Measurements from ENCODE around the gene RAD51AP2.
"Not testable (repeated sequence)": the region's sequence is repeated elsewhere in the genome, so short reads cannot be mapped to it uniquely, and the experiment has no call there.

Gene RAD51AP2

DNA sequence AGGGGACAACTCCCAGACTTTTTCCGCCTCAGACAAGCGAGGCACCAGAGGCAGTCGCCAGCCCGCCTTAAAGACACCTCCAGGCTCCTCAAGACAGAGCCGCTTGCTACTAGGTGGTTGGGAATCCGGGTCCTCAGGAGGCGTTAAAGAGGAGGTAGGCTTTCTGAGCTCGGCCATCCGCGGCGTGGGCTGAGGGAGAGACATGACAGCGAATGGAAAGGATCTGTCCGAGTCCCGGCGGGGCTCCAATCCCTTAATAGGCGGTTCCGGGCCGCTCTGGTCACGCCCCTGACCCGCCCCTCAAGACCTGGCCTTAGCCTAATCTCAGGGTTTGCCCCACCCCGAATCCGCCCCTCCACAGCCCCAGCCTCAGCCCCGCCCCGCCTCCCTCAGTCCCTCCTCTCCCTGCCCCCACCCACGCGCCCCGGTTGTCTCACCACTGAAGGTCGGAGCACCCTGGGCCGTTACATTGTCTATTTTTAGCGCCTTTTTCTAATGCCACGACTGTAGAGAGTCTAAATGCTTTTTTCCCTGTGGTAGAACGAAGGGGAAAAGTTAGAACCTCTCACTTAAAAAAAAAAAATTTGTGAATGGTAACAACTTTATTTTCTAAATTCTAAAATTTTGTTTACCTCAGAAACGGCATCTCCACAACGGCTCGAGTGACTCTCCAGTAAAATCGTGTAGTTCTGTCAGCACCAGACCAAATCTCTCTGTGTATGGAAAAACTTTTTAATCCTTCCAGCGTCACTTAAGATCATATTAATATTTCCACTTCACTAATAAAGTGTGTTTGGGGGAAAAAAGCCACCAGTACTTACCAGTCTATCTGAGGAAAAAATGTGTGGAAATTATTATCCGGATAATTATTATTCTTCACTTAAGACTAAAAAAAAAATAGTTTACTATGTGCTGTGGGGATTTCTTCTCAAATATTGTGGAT is at the start of gene RAD51AP2:
RAD51AP2 (minus strand) TSS at position 229 of the 943 bp plus-strand sequence; CDS start at position 204, 25 bp downstream.
- peak; percentile 95 for DNase-seq

DNA sequence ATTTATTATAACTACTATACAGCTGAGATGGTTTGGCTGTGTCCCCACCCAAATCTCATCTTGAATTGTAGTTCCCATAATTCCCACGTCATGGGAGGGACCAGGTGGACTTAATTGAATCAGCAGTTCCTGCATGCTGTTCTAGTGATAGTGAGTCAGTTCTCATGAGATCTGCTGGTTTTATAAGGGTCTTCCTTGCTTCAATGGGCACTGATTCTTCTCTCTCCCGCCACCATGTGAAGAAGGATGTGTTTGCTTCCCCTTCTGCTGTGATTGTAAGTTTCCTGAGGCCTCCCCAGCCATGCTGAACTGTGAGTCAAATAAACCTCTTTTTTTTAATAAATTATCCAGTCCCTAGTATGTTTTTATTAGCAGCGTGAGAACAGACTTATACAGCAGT is 47.5 kb upstream of the RAD51AP2 start:
- not testable (repeated sequence) for DNase-seq

DNA sequence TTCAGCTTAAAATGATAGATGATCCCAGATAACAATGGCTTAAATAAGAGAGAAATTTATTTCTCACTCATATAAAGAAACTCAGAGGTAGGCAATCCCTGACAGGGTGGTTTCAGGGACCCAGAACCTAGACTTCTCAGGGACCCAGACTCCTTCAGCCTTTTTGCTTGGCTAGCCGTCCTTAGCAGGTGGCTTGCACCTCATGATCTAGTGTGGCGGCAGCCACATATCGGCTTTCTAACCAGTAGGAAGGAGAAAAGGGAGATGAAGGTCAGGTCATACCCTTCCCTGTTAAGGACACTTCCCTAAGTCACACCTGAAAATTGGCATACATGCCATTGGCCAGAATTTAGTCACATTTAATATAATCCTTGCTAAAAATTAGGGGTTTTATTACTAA is 40.6 kb upstream of the RAD51AP2 start:
- DNase-seq: no peak

DNA sequence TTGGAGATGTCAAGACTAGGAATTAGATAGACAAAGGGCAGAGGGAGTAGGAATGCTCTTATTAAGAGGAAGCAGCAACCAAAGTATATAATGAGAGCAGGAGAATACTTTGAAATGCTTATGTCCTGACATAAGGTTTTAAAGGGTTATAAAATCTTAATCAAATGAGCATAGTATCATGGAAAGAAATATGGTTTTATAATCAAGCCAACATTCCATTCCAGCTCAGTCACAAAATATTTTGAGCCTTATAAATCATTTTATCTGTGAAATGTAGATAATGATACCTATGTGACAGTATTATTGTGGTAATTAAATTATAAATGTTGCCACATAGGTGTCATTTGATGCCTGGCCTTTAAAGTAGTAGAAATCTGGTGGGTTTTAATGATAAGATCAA is 39.8 kb upstream of the RAD51AP2 start:
- DNase-seq: no peak

DNA sequence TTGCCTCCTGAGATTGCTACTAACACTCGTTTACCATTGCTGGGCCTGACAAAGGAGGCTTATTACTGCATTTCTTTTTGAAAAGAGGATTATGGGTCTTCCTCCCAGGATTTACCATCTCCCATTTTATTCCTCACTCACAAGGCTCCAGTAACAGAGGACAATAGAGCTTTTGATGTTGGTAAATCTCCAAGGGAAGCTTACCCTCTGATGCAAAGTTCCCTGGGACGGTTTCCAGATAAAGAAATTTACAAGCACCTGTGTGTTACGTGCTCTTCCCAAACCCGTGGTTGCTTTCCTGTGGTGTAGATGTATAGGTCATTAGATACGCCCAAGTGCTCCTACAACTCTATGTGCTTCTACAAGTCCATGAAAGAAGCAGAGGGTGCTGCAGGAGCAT is 39.4 kb upstream of the RAD51AP2 start:
- no peak for DNase-seq

DNA sequence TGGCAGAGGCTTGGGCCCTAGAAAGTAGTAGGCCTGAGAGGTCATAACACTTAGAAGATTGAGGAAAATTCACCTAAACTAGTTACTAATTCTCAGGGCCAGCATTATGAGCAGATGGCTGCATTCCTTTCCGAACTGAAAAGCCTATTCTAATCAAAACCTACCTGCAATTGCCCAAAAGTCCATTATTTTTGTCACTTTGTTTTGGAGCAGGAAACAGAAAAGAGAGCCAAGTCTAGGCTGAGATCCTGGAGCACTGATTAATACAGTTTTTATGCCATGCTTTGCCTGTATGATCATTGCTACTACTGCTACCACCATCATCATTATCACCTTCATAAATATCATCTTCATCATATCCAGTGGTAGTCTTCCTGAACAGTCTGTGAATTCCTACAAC is 36.9 kb upstream of the RAD51AP2 start:
- DNase-seq: no peak

DNA sequence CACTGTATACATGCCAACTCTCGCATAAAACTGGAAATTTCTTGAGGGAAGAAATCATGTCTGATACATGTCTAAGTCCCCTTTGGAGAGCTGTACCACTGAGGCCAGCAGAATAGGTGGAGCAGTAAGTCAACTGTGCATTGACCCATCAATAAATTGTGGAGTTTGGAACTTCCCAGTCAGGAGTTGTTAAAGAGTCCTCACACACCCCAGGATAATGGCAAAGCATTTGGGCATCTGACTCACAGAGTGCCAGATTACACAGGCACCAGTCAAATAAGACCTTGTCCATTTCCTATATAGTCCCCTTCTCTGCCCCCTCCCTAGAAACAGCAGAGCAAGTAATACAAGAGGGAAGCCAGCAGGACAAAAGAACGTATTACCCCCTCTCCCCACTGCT is 32.7 kb upstream of the RAD51AP2 start:
- no peak for DNase-seq

DNA sequence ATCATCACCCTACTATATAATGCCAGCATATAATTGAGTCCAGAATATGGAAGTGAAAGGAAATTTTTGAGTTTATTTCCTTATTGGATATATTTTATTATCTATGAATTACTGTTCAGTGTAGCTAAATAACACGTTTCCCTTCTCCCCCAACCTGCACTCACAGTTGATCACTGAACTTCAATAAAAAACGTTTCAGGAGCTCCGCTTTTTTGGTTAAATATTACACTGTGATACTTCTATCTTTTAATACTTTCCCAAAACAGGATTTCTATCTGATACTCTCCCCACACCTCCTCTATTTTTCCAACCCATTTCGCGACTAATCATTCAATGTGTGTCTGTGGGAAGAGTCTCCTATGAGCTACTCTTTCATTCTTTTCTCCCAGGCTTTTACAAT is 29.5 kb upstream of the RAD51AP2 start:
- no peak for DNase-seq

DNA sequence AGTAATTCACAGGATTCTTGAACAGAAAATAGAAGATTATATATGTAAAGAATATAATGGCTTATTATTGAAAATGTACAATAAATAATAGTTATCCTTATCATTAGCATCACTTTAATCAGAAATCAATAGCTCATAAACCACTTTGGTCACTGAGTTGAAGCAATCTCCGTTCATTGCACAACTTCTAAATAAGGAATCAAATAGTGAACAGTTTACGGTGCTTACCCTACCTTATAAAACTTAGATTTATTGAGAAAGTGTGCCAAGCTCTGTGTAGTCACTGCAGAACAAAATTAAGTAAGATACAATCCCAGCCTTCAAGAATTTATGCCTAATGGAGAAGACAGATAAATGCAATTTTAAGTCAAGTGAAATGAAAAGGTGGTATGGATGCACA is 29.0 kb upstream of the RAD51AP2 start:
- no peak for DNase-seq

DNA sequence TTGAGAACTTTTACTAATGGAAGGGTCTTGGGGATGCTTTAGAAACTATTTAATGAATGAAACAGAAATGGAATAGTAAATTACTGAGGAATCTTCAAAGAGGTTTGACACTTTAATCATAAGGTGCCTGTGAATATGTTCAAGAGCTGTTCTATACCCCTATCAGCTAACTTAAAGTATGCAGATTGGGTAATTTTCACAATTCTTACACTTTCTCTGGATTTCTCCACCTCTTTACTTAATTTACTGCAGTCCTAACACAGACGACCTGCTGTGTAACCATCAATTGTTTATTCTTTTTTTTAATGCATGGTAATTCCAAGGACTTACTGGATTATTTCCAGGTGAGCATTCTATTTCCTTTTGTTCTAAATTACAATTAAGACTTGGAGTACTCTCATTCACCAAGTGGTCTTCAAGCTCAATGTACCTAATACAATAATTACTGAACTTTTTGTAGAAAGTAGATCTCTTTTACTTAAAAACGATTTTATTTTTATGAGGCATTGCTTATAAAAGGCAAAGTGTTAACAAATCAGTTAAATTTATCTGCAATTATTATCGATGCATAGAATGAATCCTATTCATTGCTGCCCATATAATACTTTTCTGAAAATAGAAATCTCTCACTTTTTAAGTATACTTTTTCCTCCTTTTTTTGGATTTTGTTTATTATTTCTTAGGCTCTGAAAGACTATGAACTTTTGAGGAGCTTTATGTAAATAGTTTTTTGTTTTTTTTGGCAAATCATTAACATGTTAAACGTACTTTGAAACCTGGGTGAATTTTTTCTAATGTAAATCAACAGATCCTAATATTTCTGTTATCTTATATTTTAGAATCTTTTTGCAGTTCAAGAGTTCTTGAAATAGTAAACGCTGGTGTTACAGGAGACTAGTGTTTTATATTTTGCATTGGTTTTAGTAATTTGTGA is 27.7 kb upstream of the RAD51AP2 start:
- DNase-seq: no peak

DNA sequence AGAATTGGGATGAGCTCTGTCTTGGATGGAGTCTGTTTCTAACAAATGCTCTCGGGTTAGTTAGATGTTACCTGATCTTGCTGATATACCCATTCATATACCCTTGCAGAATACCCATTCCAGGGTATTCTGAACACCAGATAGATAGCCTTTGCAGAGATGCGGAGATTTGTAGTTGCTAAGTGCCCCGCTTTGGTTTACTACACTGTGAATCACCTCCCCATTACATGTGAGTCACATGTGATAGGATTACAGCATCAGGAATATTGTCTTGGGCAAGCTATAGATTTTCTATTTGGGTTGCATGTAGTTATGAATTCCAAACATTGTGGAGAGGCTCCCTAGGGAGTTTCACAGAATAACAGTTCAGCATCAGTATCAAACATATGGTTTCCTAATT is 26.0 kb upstream of the RAD51AP2 start:
- DNase-seq: peak; percentile 27

DNA sequence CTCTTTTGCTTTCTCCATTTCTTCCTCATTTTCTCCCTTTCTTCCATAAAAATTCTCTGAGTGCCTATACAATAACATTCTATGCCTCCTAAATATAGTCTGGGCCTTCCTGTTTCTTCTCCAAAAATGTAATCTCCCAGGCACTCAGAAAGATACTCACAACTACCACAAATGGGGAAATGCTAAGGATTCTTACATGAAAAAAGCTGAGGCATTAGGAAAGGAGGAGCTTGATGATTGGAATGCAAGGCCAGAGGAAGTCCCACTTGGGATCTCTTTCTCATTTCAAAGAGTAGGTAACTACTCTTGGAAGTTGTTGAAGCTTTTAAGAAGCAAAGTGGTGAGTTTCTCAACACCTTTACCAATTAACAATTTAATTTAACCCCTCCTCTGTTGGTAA is 25.6 kb upstream of the RAD51AP2 start:
- DNase-seq: no peak

DNA sequence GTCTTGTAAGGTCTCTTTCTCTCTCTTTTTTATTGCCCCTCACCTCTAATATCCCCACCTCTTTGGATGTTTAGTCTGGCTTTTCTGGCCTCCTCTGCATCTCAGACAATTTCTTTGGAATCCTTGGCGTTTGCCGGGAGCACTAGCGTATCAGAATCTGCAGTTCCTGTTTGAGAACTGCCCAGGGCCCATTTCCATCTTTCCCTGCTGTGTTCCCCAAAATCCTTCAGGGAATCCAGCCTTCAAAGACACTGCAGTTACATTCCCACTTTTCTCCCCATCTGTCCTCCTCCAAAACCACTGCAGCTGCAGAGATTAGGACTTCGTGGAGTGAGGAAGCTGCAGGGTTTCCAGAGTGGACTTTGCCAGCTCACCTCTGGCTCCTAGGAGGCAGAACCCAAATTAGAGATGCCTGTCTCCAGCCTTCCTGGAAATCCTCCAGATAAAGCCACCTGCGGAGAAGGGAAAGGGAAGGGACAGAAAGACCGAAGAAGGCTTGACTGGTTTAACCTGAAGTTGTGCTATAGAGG is 25.0 kb upstream of the RAD51AP2 start:
- no peak for DNase-seq

DNA sequence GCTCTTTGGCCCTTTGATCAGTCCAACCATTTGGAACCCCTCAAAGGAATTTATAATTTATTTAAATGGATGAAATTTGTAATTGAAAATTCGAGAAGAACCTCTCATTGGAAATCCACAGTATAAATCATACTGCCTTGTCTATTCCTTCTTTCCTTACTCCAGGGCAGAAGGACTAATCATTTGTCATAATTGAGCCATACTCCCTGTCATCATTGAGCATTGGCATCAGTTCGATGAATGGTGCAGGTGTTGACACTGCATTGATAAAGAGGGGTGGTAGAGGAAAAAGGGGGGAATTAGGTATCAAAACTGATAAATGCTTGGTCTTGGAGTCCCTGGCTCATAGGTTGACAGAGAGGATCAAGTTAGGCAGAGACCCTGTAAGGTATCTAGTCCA is 24.2 kb upstream of the RAD51AP2 start:
- DNase-seq: no peak

DNA sequence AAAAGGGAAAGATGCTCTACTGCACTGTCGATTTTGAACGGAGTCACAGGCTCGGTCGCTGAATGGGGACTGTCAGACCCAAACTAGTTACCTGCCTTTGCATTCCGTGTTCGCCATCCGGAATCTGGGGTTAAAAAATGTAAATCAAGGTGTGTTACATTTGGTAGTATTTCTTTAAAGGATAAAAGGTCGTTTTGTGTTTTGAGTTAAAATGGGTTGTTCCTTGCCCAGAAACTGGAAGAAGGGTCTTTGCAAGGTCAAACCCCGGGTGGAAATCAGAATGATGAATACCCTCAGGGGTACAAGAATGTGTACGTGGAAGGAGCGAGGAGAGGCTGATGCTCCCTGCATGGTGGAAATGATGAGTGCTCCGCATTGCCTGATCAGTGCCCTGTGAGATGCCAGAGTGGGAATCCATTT is 23.3 kb upstream of the RAD51AP2 start:
- DNase-seq: peak; percentile 28

DNA sequence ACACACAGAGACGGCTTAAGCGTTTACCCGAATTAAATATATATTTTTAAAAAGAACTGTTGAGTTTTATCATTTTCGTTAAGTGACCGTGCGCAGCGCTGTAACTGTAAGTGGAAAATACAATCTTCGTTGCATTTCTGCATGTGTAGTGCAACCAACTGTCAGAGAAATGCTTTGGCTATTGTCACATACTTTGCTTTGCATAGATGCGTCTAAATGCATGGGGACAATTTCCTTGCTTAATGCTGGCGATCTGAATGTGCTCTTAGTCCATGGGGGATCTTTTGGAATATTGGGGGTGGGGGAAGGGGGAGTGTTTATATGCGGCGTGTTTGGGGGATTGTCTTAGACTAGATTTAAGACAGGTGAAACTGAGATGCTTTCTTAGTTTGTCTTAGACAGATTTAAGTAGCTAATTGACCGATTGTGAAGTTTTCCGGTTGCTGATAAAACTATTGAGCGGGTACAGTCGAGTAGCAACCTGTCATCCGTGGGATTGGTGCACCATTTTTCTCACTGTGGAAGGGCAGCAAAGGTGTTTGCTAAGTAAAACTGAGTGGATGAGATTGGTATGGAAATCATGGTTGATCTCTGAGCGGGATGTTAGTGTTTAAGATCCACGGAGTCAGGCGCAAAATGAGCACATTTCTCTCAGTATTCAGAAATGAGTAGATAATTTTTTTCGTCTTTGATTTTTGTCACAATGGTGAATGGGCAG is 22.7 kb upstream of the RAD51AP2 start:
- DNase-seq: no peak

DNA sequence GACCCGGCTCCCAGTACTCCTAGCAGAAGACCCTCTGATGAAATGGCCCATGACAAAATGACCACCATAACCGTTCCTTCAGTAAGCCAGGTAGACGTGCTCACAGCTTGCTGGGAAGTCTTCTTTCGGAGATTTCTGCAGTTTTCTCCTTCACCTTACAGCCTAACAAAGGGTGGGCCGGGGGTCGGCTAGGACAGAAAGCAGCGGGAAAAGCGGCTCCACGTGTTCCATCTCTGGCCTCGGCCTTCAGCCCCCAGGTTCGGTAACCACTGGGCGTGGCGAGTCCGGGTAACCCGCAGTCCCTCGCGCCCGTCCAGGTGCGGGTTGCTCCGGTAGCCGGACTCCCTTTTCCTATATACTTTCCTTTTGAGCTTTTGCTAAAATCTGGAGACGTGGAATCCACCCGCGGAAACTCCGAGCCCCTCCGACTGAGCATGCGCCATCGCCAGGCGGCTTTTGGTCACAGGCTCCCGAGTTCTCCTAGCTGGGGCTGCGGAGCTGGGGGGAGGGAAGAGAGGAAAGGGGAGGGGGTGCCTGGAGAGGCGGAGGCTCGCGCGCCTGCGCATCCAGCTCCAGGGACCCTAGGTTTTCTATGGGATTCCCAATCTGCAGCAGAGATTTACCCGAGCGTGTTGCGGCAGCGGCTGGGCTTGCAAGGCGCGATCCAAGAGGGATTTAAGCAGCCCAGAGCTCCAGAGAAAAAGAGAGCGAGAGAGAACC is 22.0 kb upstream of the RAD51AP2 start, which contains the start of gene VSNL1:
VSNL1 (plus strand) TSS at position 604 of the 720 bp plus-strand sequence. CDS start 51,379 bp downstream, outside the sequence.
- peak; percentile 98 for DNase-seq

DNA sequence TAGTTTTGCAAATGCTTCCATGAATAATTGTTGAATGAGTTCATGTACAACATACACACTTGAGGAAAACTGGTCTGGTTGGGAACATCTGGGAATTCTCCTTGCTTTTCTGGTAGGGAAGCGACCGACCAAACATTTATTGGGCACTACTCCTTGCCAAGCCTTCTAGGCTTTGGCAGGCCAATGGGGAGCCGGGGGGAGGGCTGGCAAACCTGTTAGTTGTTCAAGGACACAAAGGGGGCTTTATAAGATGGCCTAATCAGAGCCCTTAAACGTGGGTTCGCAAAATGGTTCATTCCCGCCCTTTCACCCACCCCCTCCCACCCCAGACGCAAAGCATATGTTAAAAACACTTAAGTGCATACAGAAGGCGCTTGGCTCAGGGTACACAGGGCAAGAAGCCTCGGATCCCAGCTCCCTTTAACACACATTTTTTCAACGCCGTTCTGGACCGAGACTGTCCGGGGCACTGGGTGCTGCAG is 21.4 kb upstream of the RAD51AP2 start:
- peak; percentile 74 for DNase-seq

DNA sequence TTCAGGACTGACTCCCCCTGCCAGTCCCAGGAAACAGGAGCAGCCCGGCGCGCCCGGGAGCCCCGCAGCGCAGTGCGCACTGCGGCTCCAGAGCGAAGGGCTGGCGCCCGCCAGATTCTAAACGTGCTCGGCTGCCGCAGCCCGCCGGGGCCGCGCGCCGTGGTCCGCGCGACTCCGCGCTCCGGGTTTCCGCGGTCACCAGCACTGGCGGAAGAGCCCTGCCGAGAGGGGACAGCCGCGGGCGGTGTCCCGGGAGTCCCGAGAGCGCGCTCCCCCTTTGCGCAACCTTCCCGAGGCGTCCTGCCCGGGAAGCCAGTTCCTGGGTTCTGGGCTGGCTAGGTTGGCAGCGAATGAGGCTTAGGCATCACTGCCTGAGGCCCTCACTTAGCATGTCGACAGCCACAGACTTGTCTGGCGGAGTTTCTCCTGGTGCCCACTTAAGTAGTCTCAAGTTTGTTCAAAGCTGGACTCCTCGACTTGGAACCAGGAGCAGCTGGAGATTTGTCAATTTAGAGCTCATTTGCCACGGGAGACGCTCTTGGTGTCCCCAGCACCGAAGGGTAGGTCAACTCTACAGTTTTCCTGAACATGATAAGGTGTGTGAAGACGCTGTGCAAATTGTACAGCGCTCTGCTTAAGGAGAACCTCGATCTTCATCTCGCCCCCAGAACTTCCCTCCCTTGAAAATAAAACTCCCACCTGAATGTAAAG is 20.8 kb upstream of the RAD51AP2 start:
- DNase-seq: peak; percentile 91

DNA sequence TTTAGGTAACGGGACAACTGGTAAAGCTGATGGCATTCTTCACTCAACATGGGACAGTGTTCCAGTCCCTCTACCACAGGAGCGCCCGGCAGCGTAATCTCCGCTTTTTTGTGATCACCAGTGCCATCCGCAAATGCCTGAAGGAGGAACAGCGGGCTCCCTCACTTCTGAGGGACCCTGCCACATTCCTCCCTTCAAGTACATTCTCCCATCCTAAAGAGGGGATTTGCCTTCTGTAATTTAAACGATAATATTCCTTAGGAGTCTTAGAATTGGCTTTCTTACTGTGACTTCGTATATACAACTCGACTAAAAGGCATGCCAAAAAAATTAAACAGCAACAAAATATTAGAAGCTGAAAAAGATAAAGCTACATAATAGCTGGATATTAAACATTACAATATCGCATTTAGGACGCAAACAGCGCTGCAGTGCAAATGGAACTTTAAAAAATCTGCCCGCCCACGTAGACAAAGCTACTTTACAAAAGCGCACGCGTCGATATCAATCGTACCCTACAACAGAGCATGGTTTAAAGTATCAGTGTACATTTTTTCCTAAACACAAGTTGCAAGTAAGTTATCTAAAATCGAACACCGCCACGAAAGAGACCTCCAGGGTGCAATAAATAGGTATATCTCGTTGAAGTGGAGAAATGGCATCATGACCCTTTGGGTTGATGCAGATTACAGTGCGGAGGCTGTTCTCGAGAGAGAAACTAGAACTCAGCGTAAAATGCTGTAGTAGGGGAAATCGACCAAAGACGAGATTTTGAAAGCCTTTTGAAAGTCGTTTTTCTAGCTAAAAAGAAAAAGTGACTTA is 20.0 kb upstream of the RAD51AP2 start:
- DNase-seq: peak; percentile 89
